ENCODE results near the gene ABCC10. TPM values are rescaled to one million over a fixed set of nuclear protein-coding genes. Genes with fewer than 3 reads are reported as not detected.
"Not testable (repeated sequence)": the region's sequence is repeated elsewhere in the genome, so short reads cannot be mapped to it uniquely, and the experiment has no call there.

The ABCC10 gene, protein sequence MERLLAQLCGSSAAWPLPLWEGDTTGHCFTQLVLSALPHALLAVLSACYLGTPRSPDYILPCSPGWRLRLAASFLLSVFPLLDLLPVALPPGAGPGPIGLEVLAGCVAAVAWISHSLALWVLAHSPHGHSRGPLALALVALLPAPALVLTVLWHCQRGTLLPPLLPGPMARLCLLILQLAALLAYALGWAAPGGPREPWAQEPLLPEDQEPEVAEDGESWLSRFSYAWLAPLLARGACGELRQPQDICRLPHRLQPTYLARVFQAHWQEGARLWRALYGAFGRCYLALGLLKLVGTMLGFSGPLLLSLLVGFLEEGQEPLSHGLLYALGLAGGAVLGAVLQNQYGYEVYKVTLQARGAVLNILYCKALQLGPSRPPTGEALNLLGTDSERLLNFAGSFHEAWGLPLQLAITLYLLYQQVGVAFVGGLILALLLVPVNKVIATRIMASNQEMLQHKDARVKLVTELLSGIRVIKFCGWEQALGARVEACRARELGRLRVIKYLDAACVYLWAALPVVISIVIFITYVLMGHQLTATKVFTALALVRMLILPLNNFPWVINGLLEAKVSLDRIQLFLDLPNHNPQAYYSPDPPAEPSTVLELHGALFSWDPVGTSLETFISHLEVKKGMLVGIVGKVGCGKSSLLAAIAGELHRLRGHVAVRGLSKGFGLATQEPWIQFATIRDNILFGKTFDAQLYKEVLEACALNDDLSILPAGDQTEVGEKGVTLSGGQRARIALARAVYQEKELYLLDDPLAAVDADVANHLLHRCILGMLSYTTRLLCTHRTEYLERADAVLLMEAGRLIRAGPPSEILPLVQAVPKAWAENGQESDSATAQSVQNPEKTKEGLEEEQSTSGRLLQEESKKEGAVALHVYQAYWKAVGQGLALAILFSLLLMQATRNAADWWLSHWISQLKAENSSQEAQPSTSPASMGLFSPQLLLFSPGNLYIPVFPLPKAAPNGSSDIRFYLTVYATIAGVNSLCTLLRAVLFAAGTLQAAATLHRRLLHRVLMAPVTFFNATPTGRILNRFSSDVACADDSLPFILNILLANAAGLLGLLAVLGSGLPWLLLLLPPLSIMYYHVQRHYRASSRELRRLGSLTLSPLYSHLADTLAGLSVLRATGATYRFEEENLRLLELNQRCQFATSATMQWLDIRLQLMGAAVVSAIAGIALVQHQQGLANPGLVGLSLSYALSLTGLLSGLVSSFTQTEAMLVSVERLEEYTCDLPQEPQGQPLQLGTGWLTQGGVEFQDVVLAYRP (N-terminal part only)
- polyA plus RNA-seq = 10 to 100 TPM in 2 of 3 donors, 1 to 10 TPM in 1; 8.1 to 23.6 (median 11.5) TPM

DNA sequence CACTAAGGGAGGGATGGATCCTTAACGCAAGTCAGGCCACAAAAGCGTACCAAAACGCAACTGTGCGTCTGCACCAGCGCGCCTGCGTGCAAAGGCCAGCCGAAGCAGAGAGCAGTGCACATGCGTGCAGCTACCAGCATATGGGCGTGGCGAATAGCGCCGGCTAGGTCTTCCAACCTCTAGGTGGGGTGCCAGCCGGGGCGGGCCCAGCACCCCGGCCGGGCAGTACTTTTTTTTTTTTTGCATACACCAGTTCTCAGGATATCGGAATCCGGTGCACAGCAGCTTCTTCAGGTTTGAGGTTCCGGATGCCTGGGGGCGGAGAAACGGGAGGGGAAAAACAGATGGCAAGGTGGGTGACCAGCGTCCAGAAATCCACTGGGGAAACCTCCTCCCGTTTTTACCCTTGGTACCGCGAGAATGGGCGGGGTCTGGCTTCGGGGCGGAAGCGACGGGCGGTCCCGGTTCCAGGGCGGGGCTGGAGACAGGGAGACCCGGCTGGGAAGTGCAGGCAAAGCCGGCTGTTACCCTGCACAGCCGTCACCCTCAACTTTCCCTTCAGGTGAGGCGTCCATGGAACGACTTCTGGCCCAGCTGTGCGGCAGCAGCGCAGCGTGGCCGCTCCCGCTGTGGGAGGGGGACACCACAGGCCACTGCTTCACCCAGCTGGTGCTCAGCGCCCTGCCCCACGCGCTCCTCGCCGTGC lies at the start of gene ABCC10:
Gene ABCC10, plus strand, starts transcription at position 136 of the 706 bp plus-strand sequence. Its CDS starts 438 bp downstream, at position 574.
- peak; percentile 91 to 94 (median 93) for DNase-seq
- Mint-ChIP-seq H3K27me3 (ENCODE audit: low read depth in 3 of 3) (peaks cover 2 to 8% (median 6%) of the 10 kb centered on the region in 3 donors), H3K27ac (peak within 1 kb of the TSS; percentile 90 to 98 (median 96)), H3K9me3 (no peaks in the 10 kb centered on the region), H3K4me3 (peak within 1 kb of the TSS; percentile 95 to 97 (median 96)), H3K36me3 (peaks cover 0 to 5% (median 0%) of the 10 kb centered on the region in 3 donors), H3K4me1 (peaks cover 28 to 31% of the 10 kb centered on the region in 2 donors)

DNA sequence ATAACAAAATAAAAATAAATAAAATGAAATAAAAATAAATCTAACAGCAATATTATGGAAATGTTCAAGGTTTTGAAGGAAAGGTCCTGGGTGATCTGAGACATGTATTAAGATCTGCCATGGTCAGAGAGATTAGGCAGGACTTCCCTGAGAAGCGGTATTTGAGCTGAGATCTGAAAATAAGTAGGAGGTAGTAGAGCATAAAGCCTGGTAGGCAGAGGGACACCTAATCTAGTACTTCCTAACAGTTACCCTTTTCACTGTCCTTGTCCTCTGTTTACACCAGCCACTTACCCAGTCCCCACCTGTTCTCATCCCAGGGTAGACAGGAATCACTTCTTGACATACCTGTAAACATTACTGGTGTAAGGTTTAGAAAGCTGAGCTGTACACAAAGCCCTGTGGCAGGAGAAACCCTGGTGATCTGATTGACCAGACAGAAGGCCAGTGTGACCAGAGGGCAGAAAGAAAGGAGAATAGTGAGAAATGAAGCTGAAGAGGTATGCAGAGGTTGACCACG lies 49.6 kb upstream of the ABCC10 start:
- no peak overlapping the region for H3K27ac Mint-ChIP-seq
- peaks cover 0 to 2% (median 0%) of the 10 kb centered on the region in 6 donors for H3K9me3 Mint-ChIP-seq
- DNase-seq = no peak
- H3K4me1 Mint-ChIP-seq = peaks cover 45 to 49% of the 10 kb centered on the region in 2 donors
- peaks cover 0 to 5% (median 4%) of the 10 kb centered on the region in 3 donors for H3K36me3 Mint-ChIP-seq
- no peak overlapping the region for H3K4me3 Mint-ChIP-seq
- H3K27me3 Mint-ChIP-seq (ENCODE audit: low read depth in 3 of 3) = peaks cover 0 to 4% (median 0%) of the 10 kb centered on the region in 3 donors

DNA sequence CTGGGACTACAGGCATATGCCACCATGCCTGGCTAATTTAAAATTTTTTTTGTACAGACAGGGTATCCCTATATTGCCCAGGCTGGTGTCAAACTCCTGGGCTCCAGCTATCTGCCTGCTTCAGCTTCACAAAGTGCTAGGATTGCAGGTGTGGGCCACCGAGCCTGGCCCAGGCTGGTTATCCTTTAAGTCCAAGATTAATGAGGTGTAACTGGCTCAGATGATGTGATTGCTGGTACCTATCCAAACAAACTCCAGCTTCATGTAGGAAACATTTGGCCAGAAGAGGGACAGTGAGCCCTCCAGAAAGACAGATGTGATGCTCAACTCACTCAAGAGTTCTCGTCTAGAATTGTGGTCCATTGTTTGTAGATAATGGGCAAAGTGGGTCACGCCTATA lies 48.7 kb upstream of the ABCC10 start:
- H3K27me3 Mint-ChIP-seq (ENCODE audit: low read depth in 3 of 3) = peaks cover 0 to 5% (median 5%) of the 10 kb centered on the region in 3 donors
- no peak overlapping the region for H3K27ac Mint-ChIP-seq
- H3K4me1 Mint-ChIP-seq = peaks cover 45 to 50% of the 10 kb centered on the region in 2 donors
- H3K36me3 Mint-ChIP-seq = peaks cover 0 to 9% (median 4%) of the 10 kb centered on the region in 3 donors
- peaks cover 0 to 2% (median 0%) of the 10 kb centered on the region in 6 donors for H3K9me3 Mint-ChIP-seq
- H3K4me3 Mint-ChIP-seq = no peak overlapping the region
- no peak for DNase-seq

DNA sequence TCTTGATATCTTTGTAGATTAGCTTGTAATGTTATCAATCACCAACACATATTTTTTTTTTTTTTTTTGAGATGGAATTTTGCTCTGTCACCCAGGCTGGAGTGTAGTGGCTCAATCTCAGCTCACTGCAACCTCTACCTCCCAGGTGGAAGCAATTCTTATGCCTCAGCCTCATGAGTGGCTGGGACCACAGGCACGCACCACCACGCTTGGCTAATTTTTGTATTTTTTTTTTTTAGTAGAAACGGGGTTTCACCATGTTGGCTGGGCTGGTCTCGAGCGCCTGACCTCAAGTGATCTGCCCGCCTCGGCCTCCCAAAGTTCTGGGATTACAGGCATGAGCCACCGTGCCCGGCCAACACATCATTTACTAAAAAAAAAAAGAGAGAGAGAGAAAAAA lies 46.5 kb upstream of the ABCC10 start:
- not testable (repeated sequence) for H3K4me3 Mint-ChIP-seq, H3K9me3 Mint-ChIP-seq, DNase-seq, H3K36me3 Mint-ChIP-seq
- Mint-ChIP-seq H3K4me1 (peaks cover 67 to 72% of the 10 kb centered on the region in 2 donors), H3K27ac (peak overlapping the region in 2 of 6 donors; percentile 46 to 82), H3K27me3 (ENCODE audit: low read depth in 3 of 3) (peaks cover 0 to 13% (median 10%) of the 10 kb centered on the region in 3 donors)

DNA sequence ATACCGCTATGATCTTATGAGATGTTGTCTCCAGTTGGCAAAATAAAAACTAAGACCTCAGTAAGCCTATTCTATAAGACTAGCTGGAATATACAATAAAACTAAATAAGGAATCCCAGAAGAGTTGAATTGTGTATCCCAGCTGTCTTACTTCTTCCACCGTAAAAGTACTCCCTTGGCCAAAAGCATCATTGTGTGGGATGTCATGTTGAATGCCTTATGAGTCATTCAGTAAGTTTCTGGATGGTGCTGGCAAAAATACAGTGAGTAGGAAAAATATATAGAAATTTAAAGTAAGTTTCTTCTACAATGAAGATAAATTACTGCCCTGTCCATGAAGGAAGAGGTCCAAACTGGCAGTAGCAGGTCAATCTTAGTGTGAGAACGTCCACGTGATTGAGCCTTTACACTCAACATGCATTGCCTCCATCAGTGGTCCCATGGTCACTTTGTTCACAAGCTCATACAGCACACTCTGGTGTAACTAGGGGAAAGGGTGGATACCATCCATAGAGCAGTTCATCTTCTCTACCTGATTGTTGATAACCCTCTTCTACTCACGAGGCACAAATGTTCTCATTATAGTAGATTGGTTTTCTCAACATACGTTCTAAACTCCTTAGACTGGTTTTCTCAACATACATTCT lies 44.2 kb upstream of the ABCC10 start:
- Mint-ChIP-seq H3K4me3 (peak overlapping the region; percentile 73 to 83 (median 78)), H3K27me3 (ENCODE audit: low read depth in 3 of 3) (peaks cover 3 to 14% (median 13%) of the 10 kb centered on the region in 3 donors), H3K9me3 (no peaks in the 10 kb centered on the region), H3K4me1 (peaks cover 74 to 83% of the 10 kb centered on the region in 2 donors), H3K27ac (peak overlapping the region; percentile 82 to 96 (median 96)), H3K36me3 (peaks cover 0 to 13% (median 4%) of the 10 kb centered on the region in 3 donors)
- no peak for DNase-seq

DNA sequence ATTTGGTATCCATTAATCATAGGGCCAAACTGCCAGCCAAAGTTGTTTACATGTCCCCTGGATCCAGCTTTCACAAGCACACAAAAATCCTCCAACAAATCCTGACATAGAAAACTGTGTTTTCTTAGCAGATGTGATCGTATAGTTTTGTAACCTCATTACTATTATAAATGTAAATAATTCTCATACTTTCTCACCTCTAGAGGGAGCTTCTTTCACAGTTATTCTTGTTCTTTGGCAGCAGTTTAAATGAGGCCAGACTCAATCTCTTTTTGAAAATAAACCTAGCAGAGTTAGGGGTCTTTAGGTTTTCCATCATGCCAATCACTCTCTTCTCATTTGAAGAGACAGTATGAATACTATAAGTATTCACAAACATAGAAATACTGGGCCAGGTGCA lies 40.8 kb upstream of the ABCC10 start:
- peaks cover 0 to 16% (median 3%) of the 10 kb centered on the region in 3 donors for H3K36me3 Mint-ChIP-seq
- H3K4me3 Mint-ChIP-seq = peak overlapping the region in 4 of 5 donors; percentile 7 to 70 (median 22)
- peak overlapping the region in 4 of 6 donors; percentile 37 to 94 (median 70) for H3K27ac Mint-ChIP-seq
- H3K9me3 Mint-ChIP-seq = no peaks in the 10 kb centered on the region
- DNase-seq = peak; percentile 43 to 47 (median 47)
- peaks cover 67 to 84% of the 10 kb centered on the region in 2 donors for H3K4me1 Mint-ChIP-seq
- H3K27me3 Mint-ChIP-seq (ENCODE audit: low read depth in 3 of 3) = peaks cover 23 to 29% (median 23%) of the 10 kb centered on the region in 3 donors

DNA sequence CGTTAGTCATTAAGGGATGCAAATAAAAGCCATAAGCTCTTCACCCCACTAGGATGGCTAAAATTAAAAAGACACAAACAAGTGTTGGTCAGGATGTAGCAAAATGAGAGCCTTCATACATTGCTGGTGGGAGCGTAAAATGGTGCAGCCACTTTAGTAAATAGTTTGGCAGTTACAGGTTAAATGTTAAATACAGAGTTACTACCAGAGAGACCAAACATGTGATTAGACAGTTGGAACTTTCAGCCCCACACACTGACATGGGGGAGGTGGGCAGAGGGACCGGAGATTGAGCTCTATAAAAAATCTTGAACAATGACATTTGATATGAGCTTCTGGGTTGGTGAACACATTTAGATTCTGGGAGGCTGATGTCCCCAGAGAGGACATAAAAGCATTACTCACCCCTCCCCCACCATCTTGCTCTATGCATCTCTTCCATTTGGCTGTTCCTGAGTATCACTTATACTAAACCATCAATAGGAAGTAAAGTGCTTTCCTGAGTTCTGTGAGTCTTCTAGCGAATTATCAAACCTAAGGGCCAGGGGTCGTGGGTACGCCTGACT lies 37.5 kb upstream of the ABCC10 start:
- H3K4me3 Mint-ChIP-seq = peak overlapping the region in 4 of 5 donors; percentile 0 to 36 (median 20)
- peaks cover 0 to 9% (median 0%) of the 10 kb centered on the region in 3 donors for H3K36me3 Mint-ChIP-seq
- no peak for DNase-seq
- H3K4me1 Mint-ChIP-seq = peaks cover 59 to 81% of the 10 kb centered on the region in 2 donors
- H3K27ac Mint-ChIP-seq = no peak overlapping the region
- peaks cover 36 to 50% (median 38%) of the 10 kb centered on the region in 3 donors for H3K27me3 Mint-ChIP-seq (ENCODE audit: low read depth in 3 of 3)
- no peaks in the 10 kb centered on the region for H3K9me3 Mint-ChIP-seq

DNA sequence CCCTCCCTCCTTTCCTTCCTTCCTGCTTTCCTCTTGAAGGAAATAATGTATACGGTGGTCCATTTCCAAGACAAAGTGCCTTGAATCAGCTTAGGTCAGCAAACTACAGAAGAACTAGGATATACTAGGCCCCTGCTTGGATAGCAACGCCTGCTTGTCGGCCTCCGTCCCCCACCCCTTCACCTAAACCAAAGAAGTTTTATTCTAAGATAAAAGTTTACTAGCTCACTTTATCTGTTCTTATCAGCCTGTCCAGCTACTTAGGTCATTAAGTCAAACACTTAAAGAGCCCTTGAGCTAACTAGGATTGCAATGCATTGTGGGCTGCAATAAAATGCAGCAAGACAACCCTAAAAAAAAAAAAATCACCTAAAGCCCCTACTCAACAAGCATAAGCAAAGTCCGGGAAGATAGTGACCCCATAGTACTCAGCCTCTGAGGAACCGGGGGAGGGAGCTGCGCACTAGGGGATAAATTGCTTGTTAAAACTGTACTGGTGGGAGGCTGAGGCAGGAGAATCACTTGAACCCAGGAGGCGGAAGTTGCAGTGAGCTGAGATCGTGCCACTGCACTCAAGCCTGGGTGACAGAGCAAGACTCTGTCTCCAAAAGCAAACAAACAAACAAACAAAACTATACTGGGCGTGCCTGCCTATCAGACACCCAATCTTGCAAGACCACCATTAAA lies 36.4 kb upstream of the ABCC10 start:
- not testable (repeated sequence) for H3K36me3 Mint-ChIP-seq, DNase-seq, H3K9me3 Mint-ChIP-seq
- Mint-ChIP-seq H3K27me3 (ENCODE audit: low read depth in 3 of 3) (peaks cover 39 to 51% (median 40%) of the 10 kb centered on the region in 3 donors), H3K4me3 (peak overlapping the region; percentile 79 to 94 (median 85)), H3K4me1 (peaks cover 48 to 70% of the 10 kb centered on the region in 2 donors), H3K27ac (peak overlapping the region in 5 of 6 donors; percentile 75 to 90 (median 82))

DNA sequence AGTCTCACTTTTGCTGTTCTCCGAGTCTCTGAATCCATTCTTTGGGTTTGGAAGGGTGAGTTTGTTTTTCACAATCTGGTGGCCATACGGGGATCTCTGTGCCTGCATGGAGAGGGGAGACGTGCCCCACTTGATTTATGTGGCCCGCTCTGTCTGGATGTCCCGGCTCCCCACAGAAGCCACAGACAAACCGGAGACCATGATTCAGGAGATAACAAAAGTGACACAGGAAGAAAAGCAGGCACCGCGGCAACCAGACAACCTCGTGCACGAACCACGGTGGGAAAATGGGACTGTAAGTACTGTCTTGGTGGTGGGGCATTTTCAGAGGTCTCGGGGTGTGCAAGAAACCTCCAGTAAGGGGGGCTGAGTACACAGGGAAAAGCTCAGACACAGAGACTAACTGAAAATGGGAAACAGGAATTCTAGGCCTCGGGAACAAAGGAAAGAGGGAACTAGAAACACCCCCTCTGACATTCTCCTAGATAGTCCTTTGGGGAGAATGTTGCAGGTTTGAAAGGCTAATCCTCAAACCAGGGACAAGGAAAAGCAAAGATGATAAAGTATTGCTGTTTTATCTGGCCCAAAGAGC lies 35.8 kb upstream of the ABCC10 start:
- Mint-ChIP-seq H3K27me3 (ENCODE audit: low read depth in 3 of 3) (peaks cover 36 to 48% (median 39%) of the 10 kb centered on the region in 3 donors), H3K4me1 (peaks cover 42 to 64% of the 10 kb centered on the region in 2 donors), H3K9me3 (no peaks in the 10 kb centered on the region), H3K36me3 (peaks cover 0 to 5% (median 0%) of the 10 kb centered on the region in 3 donors), H3K4me3 (peak overlapping the region; percentile 79 to 94 (median 85)), H3K27ac (peak overlapping the region in 5 of 6 donors; percentile 75 to 90 (median 82))
- DNase-seq = peak; percentile 74 to 80 (median 79)

DNA sequence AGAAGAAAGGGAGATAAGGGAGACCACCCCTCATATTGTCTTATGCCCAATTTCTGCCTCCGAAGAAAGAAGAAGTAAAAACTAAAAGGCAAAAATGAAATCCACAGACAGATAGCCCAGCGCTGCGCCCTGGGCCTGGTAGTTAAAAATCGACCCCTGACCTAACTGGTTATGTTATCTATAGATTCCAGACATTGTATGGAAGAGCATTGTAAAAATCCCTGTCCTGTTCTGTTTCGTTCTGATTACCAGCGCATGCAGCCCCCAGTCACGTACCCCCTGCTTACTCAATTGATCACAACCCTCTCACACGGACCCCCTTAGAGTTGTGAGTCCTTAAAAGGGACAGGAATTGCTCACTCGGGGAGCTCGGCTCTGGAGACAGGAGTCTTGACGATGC lies 34.2 kb upstream of the ABCC10 start:
- not testable (repeated sequence) for H3K9me3 Mint-ChIP-seq, DNase-seq, H3K36me3 Mint-ChIP-seq
- H3K27me3 Mint-ChIP-seq (ENCODE audit: low read depth in 3 of 3) = peaks cover 38 to 48% (median 43%) of the 10 kb centered on the region in 3 donors
- peaks cover 39 to 59% of the 10 kb centered on the region in 2 donors for H3K4me1 Mint-ChIP-seq
- peak overlapping the region; percentile 3 to 76 (median 28) for H3K4me3 Mint-ChIP-seq
- H3K27ac Mint-ChIP-seq = peak overlapping the region in 1 of 6 donors; percentile 36

DNA sequence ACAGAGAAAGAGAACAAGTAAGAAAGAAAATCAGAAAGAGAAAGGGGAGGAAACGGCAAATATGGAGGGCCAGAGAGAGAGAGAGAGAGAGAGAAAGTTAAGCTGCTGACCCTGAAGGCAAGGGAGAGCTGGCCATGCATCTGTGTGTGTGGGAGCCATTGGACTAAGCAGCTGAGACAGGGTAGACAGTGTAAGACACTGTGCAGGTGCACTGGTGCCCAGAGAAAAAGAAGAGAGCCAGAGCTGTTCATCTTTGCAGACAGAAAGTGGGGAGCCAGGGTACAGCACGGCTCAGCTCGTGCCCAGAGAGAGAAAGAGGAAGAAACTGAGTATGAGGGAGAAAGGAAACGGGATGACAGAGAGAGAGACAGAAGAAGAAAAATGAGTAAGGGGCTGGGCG lies 33.7 kb upstream of the ABCC10 start:
- Mint-ChIP-seq H3K9me3 (no peaks in the 10 kb centered on the region), H3K4me3 (peak overlapping the region; percentile 3 to 76 (median 28)), H3K4me1 (peaks cover 39 to 59% of the 10 kb centered on the region in 2 donors), H3K27me3 (ENCODE audit: low read depth in 3 of 3) (peaks cover 38 to 48% (median 43%) of the 10 kb centered on the region in 3 donors), H3K27ac (peak overlapping the region in 1 of 6 donors; percentile 32), H3K36me3 (peaks cover 0 to 5% (median 0%) of the 10 kb centered on the region in 3 donors)
- DNase-seq = no peak

Measured in immature natural killer cell (primary cell).